ENCODE data around the gene FAM174C.

The FAM174C gene

GRCh38 chr19:1275260-1275975 lies at the start of gene FAM174C:
Gene FAM174C, plus strand, starts transcription at chr19:1275530. Its CDS starts 20 bp downstream, at chr19:1275550.
- peak within 1 kb of the TSS; percentile 90 for H3K27ac ChIP-seq (ENCODE audit: low read length)
- H3K4me1 ChIP-seq (ENCODE audit: insufficient read depth, low read length), result peaks cover 5% of the 10 kb centered on the region
- peak within 1 kb of the TSS; percentile 93 for H3K9ac ChIP-seq (ENCODE audit: low read depth, low read length)
- H3K4me3 ChIP-seq (ENCODE audit: low read length), result peak within 1 kb of the TSS; percentile 88
- no peaks in the 10 kb centered on the region for H3K27me3 ChIP-seq (ENCODE audit: insufficient read depth, low read length)
- H3K9me3 ChIP-seq (ENCODE audit: insufficient read depth, low read depth, low read length), result no peaks in the 10 kb centered on the region
- peaks cover 50% of the 10 kb centered on the region for H3K36me3 ChIP-seq (ENCODE audit: insufficient read depth, low read depth, low read length)

GRCh38 chr19:1226227-1226518 lies 49.2 kb upstream of the FAM174C start:
- Histone ChIP-seq H3K9ac (ENCODE audit: low read depth, low read length) (no peak overlapping the region), H3K36me3 (ENCODE audit: insufficient read depth, low read depth, low read length) (peaks cover 12% of the 10 kb centered on the region), H3K27ac (ENCODE audit: low read length) (no peak overlapping the region), H3K27me3 (ENCODE audit: insufficient read depth, low read length) (no peaks in the 10 kb centered on the region), H3K4me1 (ENCODE audit: insufficient read depth, low read length) (no peaks in the 10 kb centered on the region), H3K9me3 (ENCODE audit: insufficient read depth, low read depth, low read length) (no peaks in the 10 kb centered on the region), H3K4me3 (ENCODE audit: low read length) (no peak overlapping the region)

- Histone ChIP-seq H3K4me3 (ENCODE audit: low read length) (no peak overlapping the region), H3K27ac (ENCODE audit: low read length) (no peak overlapping the region), H3K27me3 (ENCODE audit: insufficient read depth, low read length) (no peaks in the 10 kb centered on the region), H3K9ac (ENCODE audit: low read depth, low read length) (no peak overlapping the region), H3K9me3 (ENCODE audit: insufficient read depth, low read depth, low read length) (no peaks in the 10 kb centered on the region), H3K4me1 (ENCODE audit: insufficient read depth, low read length) (no peaks in the 10 kb centered on the region), H3K36me3 (ENCODE audit: insufficient read depth, low read depth, low read length) (peaks cover 14% of the 10 kb centered on the region)
Observed at GRCh38 chr19:1226522-1227303, 48.6 kb upstream of the FAM174C start.

- Histone ChIP-seq H3K4me3 (ENCODE audit: low read length) (no peak overlapping the region), H3K9ac (ENCODE audit: low read depth, low read length) (no peak overlapping the region), H3K4me1 (ENCODE audit: insufficient read depth, low read length) (no peaks in the 10 kb centered on the region), H3K36me3 (ENCODE audit: insufficient read depth, low read depth, low read length) (peaks cover 15% of the 10 kb centered on the region), H3K9me3 (ENCODE audit: insufficient read depth, low read depth, low read length) (no peaks in the 10 kb centered on the region), H3K27ac (ENCODE audit: low read length) (no peak overlapping the region), H3K27me3 (ENCODE audit: insufficient read depth, low read length) (no peaks in the 10 kb centered on the region)
Observed at GRCh38 chr19:1227304-1228054, 47.9 kb upstream of the FAM174C start.

- H3K27me3 ChIP-seq (ENCODE audit: insufficient read depth, low read length), result no peaks in the 10 kb centered on the region
- no peaks in the 10 kb centered on the region for H3K4me1 ChIP-seq (ENCODE audit: insufficient read depth, low read length)
- H3K4me3 ChIP-seq (ENCODE audit: low read length), result no peak overlapping the region
- no peak overlapping the region for H3K9ac ChIP-seq (ENCODE audit: low read depth, low read length)
- H3K9me3 ChIP-seq (ENCODE audit: insufficient read depth, low read depth, low read length), result no peaks in the 10 kb centered on the region
- peaks cover 15% of the 10 kb centered on the region; the same call in 1 of the 2 replicates for H3K36me3 ChIP-seq (ENCODE audit: insufficient read depth, low read depth, low read length)
- no peak overlapping the region for H3K27ac ChIP-seq (ENCODE audit: low read length)
Observed at GRCh38 chr19:1228161-1228957, 47.0 kb upstream of the FAM174C start.

GRCh38 chr19:1229056-1229923 lies 46.0 kb upstream of the FAM174C start:
- Histone ChIP-seq H3K9me3 (ENCODE audit: insufficient read depth, low read depth, low read length) (no peaks in the 10 kb centered on the region), H3K27ac (ENCODE audit: low read length) (no peak overlapping the region), H3K36me3 (ENCODE audit: insufficient read depth, low read depth, low read length) (peaks cover 24% of the 10 kb centered on the region), H3K4me3 (ENCODE audit: low read length) (no peak overlapping the region), H3K9ac (ENCODE audit: low read depth, low read length) (no peak overlapping the region), H3K4me1 (ENCODE audit: insufficient read depth, low read length) (no peaks in the 10 kb centered on the region), H3K27me3 (ENCODE audit: insufficient read depth, low read length) (no peaks in the 10 kb centered on the region)

- Histone ChIP-seq H3K4me3 (ENCODE audit: low read length) (no peak overlapping the region), H3K27me3 (ENCODE audit: insufficient read depth, low read length) (no peaks in the 10 kb centered on the region), H3K27ac (ENCODE audit: low read length) (no peak overlapping the region), H3K36me3 (ENCODE audit: insufficient read depth, low read depth, low read length) (peaks cover 27% of the 10 kb centered on the region), H3K9me3 (ENCODE audit: insufficient read depth, low read depth, low read length) (no peaks in the 10 kb centered on the region), H3K4me1 (ENCODE audit: insufficient read depth, low read length) (no peaks in the 10 kb centered on the region), H3K9ac (ENCODE audit: low read depth, low read length) (no peak overlapping the region)
Observed at GRCh38 chr19:1229924-1230782, 45.2 kb upstream of the FAM174C start.

- Histone ChIP-seq H3K27me3 (ENCODE audit: insufficient read depth, low read length) (no peaks in the 10 kb centered on the region), H3K9ac (ENCODE audit: low read depth, low read length) (no peak overlapping the region), H3K4me3 (ENCODE audit: low read length) (no peak overlapping the region), H3K36me3 (ENCODE audit: insufficient read depth, low read depth, low read length) (peaks cover 34% of the 10 kb centered on the region), H3K9me3 (ENCODE audit: insufficient read depth, low read depth, low read length) (no peaks in the 10 kb centered on the region), H3K4me1 (ENCODE audit: insufficient read depth, low read length) (no peaks in the 10 kb centered on the region), H3K27ac (ENCODE audit: low read length) (no peak overlapping the region)
Observed at GRCh38 chr19:1230783-1231489, 44.4 kb upstream of the FAM174C start.

GRCh38 chr19:1231729-1232637 lies 43.3 kb upstream of the FAM174C start:
- Histone ChIP-seq H3K4me3 (ENCODE audit: low read length) (no peak overlapping the region), H3K9me3 (ENCODE audit: insufficient read depth, low read depth, low read length) (no peaks in the 10 kb centered on the region), H3K27ac (ENCODE audit: low read length) (no peak overlapping the region), H3K9ac (ENCODE audit: low read depth, low read length) (no peak overlapping the region), H3K27me3 (ENCODE audit: insufficient read depth, low read length) (no peaks in the 10 kb centered on the region), H3K36me3 (ENCODE audit: insufficient read depth, low read depth, low read length) (peaks cover 30% of the 10 kb centered on the region), H3K4me1 (ENCODE audit: insufficient read depth, low read length) (no peaks in the 10 kb centered on the region)

Measured in iPS-20b (cell line).